Kidney (tissue), 14 donors: Measurements from ENCODE around the gene AGBL1. TPM values are rescaled to one million over a fixed set of nuclear protein-coding genes. Genes with fewer than 3 reads are reported as not detected.

Source experiments
- DNase-seq, 5 donors: peaks; one replicate each; pipeline ENCODE4 v3.0.0-alpha.2; 2013 to 2020
- FAIRE-seq: peaks from 2 replicates; lab custom pipeline; 2012; peaks lifted over from hg19 to GRCh38; lab: Jason Lieb, UNC
- H3K27ac ChIP-seq, 2 donors: one replicate each; pipeline ENCODE4 v1.7.0; 2013; ENCODE audit warnings: low read depth in 2 of 2, low read length in 2 of 2, inconsistent platforms in 1 of 2
- H3K27me3 ChIP-seq: one replicate; pipeline ENCODE4 v1.7.1; 2013; ENCODE audit warnings: low read length, inconsistent platforms; ENCODE audit not compliant: control insufficient read depth, insufficient read depth
- H3K36me3 ChIP-seq, 3 donors: one replicate each; pipeline versions ENCODE4 v1.7.0 to v1.7.1; 2013; ENCODE audit warnings: low read length in 3 of 3, control low read depth in 1 of 3, inconsistent platforms in 1 of 3; ENCODE audit not compliant: insufficient read depth in 3 of 3, control insufficient read depth in 2 of 3
- H3K4me1 ChIP-seq, 3 donors: one replicate each; pipeline versions ENCODE4 v1.7.0 to v1.7.1; 2013; ENCODE audit warnings: low read length in 3 of 3, inconsistent platforms in 1 of 3, low read depth in 1 of 3; ENCODE audit not compliant: control insufficient read depth in 2 of 3, insufficient read depth in 2 of 3
- H3K4me3 ChIP-seq, 3 donors: one replicate each; pipeline versions ENCODE4 v1.7.0 to v1.8.1; 2013; ENCODE audit warnings: low read length in 3 of 3, control low read depth in 1 of 3, inconsistent platforms in 1 of 3
- H3K9ac ChIP-seq, 3 donors: one replicate each; pipeline versions ENCODE4 v1.7.0 to v1.7.1; 2013; ENCODE audit warnings: low read length in 3 of 3, control low read depth in 1 of 3, inconsistent platforms in 1 of 3
- H3K9me3 ChIP-seq, 3 donors: one replicate each; pipeline versions ENCODE4 v1.7.0 to v1.7.1; 2013; ENCODE audit warnings: low read length in 3 of 3, control low read depth in 1 of 3, inconsistent platforms in 1 of 3; ENCODE audit not compliant: control insufficient read depth in 2 of 3, insufficient read depth in 1 of 3
- CTCF ChIP-seq: IDR thresholded peaks from 3 replicates; pipeline ENCODE4 v1.5.1; 2012; ENCODE audit warnings: mild to moderate bottlenecking, moderate library complexity, borderline replicate concordance; ENCODE audit not compliant: insufficient read depth; ENCODE audit errors: extremely low read depth
- intact Hi-C: fragments of 100-400 bp; cut with DNase I; formaldehyde crosslinking; loops from one replicate; pipeline ENCODE4 v1.11.1; 2022
- polyA plus RNA-seq: library from polyadenylated mRNA; stranded (reverse); fragments of 350-450 nt; fragmentation: Illumina TruSeq; extraction: RNeasy Lipid Tissue Mini Kit (QIAGEN cat#74804); gene quantifications from one replicate; pipeline ENCODE4 v1.2.3, GENCODE V29; 2014; ENCODE audit warnings: low read depth, low replicate concordance; ENCODE audit not compliant: insufficient read depth
- total RNA-seq: library from RNA; stranded (reverse); fragmentation: NEBNext Ultra II Directional; extraction: Animal tissue kit (Norgen Biotek cat#: 25700); gene quantifications from one replicate; pipeline ENCODE4 v1.2.1, GENCODE V29; 2021
- donor health status: control.
- donor health status: control.
- donor health status: control.
- donor health status: control.
- donor health status: control.
- donor health status: DM: yes; HTN: yes; CAD: no.
- donor health status: Normal renal cell carcinoma (clear cell type).

Gene AGBL1
- total and polyA plus RNA-seq, 2 donors from 2014 or later: not detected

- no peak for DNase-seq
- H3K4me1 ChIP-seq: no peaks in the 10 kb centered on the region
- H3K9me3 ChIP-seq: peaks cover 0 to 3% (median 0%) of the 10 kb centered on the region in 3 donors
- H3K36me3 ChIP-seq: no peaks in the 10 kb centered on the region
- no peak for TF ChIP-seq CTCF
- H3K4me3 ChIP-seq: no peak overlapping the region
- H3K27ac ChIP-seq: no peak overlapping the region
- H3K9ac ChIP-seq: no peak overlapping the region
- intact Hi-C loops: no loop called here
- no peaks in the 10 kb centered on the region for H3K27me3 ChIP-seq
- no peak for FAIRE-seq
Observed at GRCh38 chr15:86089422-86089821, 9.8 kb downstream of the AGBL1 start.

GRCh38 chr15:86101818-86102217, 22.1 kb downstream of the AGBL1 start:
- DNase-seq: no peak
- H3K27me3 ChIP-seq: no peaks in the 10 kb centered on the region
- no peaks in the 10 kb centered on the region for H3K9me3 ChIP-seq
- TF ChIP-seq CTCF: no peak
- FAIRE-seq: no peak
- no peak overlapping the region for H3K27ac ChIP-seq
- H3K4me1 ChIP-seq: no peaks in the 10 kb centered on the region
- H3K36me3 ChIP-seq: no peaks in the 10 kb centered on the region
- no peak overlapping the region for H3K4me3 ChIP-seq
- H3K9ac ChIP-seq: no peak overlapping the region
- intact Hi-C loops: no loop called here

- H3K36me3 ChIP-seq: no peaks in the 10 kb centered on the region
- FAIRE-seq (no peak), DNase-seq (no peak)
- TF ChIP-seq CTCF: no peak
- intact Hi-C loops: no loop called here
- no peak overlapping the region for H3K4me3 ChIP-seq
- no peak overlapping the region for H3K9ac ChIP-seq
- no peaks in the 10 kb centered on the region for H3K4me1 ChIP-seq
- no peaks in the 10 kb centered on the region for H3K27me3 ChIP-seq
- H3K27ac ChIP-seq: no peak overlapping the region
- H3K9me3 ChIP-seq: no peaks in the 10 kb centered on the region
Observed at GRCh38 chr15:86103825-86104224, 24.2 kb downstream of the AGBL1 start.

- Histone ChIP-seq H3K4me3 (no peak overlapping the region), H3K9me3 (no peaks in the 10 kb centered on the region), H3K36me3 (no peaks in the 10 kb centered on the region), H3K27me3 (no peaks in the 10 kb centered on the region), H3K4me1 (no peaks in the 10 kb centered on the region), H3K27ac (no peak overlapping the region), H3K9ac (no peak overlapping the region)
- intact Hi-C loops: no loop called here
- FAIRE-seq: no peak
- no peak for DNase-seq
- TF ChIP-seq CTCF: no peak
Observed at GRCh38 chr15:86106306-86106705, 26.6 kb downstream of the AGBL1 start.
